CD4-positive, alpha-beta T cell treated with Interleukin-21 for 1 hour (primary cell): ENCODE results near the gene CDKN1C.

ENCODE experiments used
- DNase-seq: peaks from one replicate; pipeline ENCODE4 v3.0.0-alpha.2; 2020

The CDKN1C gene

DNA sequence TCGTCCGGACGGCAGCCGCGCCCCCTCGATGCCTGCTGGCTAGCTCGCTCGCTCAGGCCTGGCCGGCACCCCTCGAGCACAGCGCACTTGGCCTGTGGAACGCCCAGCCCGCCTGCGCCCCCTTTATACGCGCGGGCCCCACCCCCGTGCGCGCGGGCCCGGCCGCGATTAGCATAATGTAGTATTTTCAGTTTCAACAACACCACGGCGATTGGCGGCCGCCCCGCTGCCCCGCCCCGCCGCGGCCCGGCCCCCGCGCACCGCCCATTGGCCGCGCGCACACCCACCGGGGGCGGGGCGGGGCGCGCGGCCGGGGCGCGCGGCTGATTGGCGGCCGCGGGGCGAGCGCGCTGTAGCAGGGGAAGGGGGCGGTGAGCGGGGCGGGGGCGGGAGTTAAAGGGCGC, at the start of gene CDKN1C:
CDKN1C (minus strand) TSS at position 98 of the 404 bp plus-strand sequence. CDS start 319 bp downstream, outside the sequence.
- DNase-seq: peak; percentile 90

DNA sequence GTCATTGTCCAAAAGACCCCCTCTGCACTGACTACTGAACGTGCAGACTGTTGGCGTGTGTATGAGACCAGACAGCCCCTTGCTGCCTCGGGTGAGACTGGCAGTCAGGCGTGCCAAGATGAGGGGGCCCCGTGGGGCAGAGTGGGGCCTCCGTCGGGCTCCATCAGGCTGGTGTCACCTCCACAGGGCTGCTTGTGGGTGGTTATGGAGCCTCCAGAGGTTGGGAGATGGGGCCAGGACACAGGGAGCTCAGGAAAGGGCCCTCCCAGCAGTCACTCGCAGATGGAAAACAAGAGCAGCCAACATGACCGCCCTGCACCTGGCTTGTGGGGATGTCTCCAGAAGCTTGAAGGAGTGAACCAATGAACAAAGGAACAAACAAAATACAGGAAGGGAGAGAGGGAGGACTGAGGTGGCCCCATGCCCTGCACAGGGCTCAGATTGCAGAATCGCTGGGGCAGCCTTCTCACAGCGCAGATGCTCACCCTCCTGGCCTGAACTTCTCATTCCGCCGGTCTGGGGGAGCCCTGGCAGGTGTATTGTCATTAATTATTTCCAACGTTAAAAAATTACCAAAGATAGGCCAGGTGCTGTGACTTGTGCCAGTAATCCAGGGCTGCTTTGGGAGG, 49.1 kb upstream of the CDKN1C start:
- DNase-seq: no peak

DNA sequence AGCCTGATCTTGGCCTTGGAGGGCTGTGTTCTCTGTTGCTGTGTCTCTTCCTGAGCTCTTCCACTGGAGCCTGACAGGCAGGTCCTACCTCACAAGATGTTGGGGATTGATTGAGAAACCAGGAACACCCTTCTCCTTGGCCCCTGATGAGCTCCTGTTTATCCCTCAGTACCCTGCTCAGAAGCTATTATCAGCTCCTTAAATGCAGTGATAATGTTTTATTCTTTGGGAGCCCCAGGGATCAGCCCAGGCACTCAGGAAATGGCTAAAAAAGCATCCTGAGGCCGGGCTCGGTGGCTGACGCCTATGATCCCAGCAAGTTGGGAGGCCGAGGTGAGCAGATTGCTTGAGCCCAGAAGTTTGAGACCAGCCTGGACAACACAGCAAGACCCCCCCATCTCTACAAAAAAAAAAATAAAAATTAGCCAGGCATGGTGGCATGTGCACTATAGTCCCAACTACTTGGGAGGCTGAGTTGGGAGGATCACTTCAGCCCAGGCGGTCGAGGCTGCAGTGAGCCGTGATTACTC, 48.5 kb upstream of the CDKN1C start:
- DNase-seq: no peak

DNA sequence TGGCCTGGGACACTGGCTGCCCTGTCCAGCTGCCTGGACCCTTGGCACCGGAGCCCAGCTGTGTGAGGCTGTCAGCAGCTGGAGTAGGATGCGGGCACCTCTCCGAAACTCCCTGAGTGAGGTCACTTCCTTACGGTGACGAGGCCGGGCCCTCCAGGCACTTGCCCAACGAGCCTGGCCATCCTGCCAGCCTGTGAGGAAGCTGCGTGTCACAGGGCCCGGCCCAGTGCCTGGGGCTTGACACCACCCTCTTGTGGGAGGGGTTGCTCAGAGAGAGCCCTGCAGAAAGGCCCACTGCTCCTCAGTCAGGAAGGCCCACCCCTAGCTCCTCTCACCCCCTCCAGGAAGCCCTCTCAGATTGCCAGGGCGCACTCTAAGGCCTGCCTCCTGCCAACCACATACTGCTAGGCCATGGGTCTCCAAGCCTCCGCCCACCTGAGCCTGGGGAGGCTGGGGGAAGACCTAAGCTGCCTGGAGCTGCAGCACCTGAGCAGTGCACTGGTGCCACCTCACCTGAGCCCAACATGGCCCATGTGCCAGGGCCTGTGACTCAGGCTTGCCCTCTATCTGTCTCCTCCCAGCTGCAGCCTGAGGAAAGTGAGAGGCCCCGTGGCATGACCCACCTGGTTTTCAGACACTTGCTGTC, 47.9 kb upstream of the CDKN1C start:
- peak; percentile 69 for DNase-seq

DNA sequence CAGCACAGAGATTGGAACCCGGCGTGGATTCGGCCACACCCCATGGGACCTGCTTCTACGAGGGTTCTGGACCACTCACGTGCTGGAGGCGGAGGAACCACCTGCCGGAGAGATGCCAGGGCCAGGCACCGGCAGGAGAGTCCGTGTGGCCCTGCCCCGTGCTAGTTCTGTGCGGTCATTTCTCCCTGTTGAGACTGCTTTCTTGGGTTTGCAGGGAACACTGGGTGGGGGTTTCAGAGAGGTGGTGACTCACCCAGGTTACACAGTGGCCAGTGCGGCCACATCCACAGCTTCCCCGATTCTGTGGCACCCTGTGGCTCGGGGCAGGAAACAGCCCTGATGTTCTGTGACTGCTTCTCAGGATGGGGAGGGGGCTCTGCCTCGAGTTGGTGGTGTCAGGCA, 47.3 kb upstream of the CDKN1C start:
- no peak for DNase-seq

DNA sequence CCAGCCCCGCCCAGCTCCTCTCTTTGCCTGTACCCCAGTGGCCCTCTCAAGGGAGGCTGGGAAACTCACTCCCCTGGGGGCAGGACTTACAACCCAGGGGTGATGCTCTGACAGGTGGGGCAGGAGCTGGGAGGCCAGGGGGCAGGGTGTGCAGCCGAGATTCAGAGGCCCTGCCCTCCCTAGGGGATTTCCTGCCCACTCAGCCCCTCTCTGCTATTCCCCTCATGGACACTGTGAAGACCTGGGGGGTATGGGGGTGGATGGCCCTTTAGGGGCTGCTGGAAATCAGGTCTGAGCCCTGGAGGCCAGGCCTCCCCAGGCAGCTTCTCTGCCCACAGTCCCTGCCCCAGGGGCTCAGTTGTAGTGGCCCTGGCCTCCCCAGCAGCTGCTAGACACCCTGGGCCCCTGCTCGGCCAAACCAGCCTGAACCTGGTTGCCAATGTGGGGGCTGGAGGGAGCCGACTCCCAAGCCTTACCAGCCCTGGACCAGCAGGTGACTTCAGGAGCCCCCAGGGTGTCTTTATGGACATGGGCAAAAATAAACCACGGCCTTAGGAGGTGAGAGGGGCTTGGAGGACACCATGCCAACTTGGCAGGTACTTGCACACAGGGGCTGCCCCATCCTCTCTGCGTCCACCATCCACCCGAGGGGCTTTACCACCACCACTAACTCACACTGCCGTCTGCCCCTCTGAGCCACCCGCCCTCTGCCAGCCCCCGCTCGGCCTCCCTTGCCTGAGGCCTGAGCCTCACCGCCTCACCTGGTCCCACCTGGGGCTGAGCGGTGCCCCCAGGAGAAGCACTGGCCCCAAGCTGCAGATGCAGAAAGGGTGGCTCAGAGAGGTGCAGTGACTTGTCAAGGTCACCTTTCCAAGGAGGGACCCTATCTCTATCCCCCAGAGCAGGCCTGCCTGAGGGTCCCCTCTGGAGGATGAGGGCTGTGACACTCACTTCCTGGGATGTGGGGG, 46.5 kb upstream of the CDKN1C start:
- DNase-seq: no peak

DNA sequence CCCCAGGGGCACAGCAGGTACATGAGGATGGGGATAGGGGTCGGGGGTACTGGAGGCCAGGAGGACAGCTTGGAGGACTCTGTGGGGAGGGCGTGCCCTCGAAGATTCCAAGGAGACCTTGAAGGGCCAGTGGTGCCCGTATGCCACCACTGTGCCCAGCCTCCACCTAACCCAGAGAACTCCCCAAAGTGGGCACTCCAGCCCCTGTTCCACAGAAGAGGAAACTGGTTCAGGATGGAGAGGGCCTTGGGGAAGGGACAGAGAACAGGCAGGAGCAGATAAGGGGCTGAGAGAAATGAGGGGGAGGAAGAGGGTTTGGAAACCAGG, 45.8 kb upstream of the CDKN1C start:
- DNase-seq: no peak

DNA sequence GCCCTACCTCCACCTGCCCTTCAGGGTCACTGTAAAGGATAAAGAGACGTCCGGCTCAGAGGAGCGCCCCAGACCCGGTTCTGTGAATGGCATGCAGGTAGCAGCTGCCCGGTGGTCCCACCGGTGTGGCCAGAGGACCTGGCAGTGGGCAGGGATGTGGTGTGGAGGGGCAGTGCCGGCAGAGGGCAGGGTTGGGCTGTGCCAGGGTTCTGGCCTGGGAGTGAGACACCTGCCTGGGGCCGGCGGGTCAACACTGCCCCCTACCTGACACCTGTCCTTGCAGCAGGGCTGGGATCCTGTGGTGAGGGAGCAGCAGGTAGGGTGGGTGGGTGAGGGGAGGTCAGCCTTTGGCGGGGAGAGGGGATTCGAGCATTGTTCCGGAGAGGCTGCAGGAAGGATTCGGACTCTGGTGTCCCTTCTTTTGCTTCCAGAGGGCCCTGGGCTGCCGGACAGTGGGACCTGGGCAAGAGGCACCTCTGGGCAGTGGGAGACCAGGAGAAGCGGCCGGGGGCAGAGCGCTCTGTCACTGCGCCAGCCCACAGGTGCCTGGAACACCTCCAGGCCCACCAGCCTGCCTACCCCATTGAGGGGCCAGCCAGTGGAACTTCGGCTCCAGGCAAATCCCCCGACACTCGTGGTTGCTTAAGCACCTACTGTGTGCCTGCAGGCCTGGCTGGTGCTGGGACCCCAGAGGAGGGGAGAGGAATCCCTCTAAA, 45.3 kb upstream of the CDKN1C start:
- DNase-seq: peak; percentile 54

DNA sequence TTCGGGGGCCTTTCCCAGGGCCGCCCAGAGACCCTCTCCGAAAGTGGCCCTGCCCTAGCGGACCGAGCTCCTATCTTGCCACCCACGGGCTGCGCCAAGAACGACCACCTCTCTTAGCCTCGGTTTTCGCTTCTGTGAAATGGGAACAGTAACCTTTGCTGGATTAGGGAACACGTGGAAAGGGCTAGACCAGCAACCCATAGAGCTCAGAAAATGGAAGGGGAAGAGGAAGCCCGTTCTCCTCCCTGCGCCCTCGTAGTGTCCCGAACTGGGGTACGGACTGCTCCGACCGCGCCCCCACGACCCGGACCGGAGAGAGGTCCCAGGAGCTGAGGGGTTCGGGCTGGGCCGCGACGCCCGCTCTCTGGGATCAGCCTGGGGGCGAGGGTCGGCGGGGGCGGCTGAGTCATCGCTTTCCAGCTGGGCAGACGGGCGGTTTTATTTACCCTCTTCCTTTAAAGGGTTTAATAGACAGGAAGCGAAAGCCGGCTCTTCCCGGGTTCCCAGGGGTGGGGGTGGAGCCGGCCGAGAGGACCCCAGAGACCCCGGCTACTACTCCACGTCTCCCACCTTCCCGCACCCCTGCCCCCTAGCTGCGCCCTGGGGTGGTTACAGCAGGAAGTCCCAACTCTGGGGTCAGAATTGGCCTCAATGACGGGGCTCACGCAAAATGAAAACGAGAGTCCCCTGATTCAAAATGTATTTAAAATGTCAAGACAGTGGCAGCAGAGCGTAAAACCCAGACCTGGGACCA, 44.6 kb upstream of the CDKN1C start:
- peak; percentile 43 for DNase-seq

DNA sequence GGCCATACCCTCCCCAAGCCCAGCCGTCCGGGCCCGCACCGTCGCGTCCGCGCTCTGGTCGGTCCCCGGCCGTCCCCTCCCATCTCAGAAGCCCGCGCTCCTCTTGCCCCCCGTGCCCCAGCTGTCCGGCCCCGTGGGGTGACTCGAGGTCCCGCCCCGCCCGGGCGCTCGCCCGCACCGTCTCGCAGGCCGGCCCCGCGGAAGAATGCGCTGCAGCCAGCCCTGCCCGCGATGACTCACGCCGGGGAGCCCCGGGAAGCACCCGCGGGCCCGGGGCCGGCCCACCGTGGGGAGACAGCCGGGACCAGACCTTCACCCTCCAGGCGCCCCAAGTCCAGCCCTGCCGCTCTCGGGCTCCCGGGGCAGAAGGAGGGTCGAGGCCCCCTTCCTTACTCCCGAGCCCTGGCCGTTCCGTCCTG, 44.0 kb upstream of the CDKN1C start:
- DNase-seq: peak; percentile 34

DNA sequence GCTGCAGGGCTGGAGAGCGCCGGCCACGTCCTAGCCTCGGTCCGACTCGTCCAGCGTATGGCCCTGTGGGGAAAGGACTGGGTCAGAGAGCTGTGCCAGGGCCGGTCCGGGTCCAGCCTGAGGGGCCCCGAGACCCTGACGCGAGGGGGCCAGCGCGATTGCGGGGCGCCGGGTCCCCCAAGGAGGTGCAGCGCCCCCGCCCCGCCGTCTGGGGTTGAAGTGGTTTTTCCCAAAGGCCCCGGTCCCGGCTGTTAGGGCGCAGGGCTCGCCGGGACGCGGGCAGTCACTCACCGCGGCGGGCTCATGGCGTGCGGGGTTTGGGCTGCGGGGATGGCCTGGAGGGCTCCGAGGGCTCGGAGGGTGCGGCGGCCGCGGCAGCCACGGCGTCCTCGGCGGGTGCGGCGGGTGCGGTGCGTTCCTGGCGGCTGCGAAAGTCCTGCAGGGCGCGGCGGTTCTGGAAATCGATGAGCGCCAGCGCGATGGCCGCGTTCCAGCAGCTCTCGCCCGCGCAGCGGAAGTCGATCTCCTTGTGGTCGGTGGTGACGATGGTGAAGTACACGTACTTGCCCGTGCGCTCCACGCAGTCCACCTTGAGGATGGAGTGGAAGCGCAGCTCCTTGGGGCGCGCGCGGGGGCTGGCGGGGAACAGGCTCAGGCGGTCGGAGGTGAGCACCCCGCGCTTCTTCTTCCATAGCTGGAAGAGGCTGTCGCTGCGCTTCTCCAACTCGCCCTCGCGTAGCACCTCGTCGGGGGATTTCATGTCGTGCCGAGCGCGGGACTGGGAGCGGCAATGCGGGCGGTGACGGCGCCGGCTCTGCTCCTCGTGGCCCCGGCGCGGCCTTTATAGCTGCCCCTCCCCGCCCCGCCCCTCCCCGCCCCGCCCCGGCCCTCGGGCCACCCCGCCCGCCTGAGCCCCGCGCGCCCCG, 43.3 kb upstream of the CDKN1C start, which contains the start of gene PHLDA2:
PHLDA2 (minus strand) TSS at position 816 of the 926 bp plus-strand sequence; CDS start at position 760, 56 bp downstream.
- peak; percentile 64 for DNase-seq

DNA sequence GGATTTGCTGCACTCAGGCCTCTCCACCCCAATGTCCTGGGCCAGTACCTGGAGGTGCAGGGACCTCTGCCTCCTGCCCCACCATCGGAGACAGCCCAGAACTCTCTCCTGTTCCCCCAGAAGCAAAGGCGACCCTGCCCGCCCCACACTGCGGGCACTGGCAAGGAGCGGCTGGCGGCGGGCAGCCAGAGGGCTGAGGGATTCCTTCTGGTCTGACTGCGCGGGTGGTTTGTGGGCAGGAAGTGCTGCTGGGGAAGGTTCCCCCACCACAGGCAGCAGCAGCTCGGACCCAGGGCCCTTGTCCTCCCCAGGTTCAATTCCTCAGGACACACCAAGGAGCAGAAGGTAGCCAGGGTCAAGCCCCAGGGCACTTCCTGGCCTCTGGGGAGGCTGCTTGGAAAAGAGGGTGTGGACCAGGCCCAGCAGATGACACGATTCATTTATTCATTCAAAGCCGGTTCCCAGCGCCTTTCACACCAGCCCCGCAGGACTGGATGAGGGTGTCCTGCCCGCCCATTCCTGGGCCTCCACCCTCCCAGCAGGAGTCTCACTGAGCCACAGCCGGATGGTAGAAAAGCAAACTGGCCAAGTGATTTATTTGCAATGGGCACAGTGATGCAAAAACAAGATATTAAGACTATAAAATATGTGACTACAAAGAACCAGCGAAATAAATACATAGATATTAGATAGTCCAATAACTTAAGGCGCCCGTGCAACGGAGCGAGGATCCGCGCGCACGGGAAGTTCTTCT, 42.5 kb upstream of the CDKN1C start:
- no peak for DNase-seq

DNA sequence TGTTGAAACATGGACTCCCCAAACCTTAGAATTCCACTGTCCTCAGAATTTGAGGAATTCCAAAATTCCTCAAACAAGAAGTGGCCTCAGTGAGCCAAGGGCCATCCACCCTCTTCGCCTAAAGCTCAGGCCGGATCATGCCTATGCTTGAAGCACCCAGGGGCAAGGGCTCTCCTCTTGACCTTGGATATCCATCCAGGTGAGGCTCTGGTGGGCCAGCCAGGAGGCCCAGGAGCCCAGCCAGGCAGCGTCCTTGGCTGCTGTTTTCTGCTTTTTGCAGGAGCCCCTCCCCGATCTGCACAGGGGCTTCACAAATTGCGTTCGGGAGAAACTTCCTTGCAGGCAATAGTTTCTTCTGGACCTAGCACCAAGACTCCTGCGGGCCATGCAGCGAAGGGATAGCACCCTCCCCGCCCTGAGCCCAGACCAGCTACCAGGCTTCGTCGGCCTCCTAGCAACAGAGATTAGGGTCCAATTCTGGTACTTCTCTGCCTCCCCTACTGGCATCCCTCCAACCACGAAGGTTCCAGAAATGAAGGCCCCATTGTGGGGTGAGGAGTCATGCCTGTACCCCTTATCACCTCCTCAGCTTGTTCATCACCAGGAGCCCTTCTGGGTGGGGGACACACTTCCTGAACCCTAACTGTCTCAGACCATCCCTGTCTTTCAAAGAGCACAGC, 41.7 kb upstream of the CDKN1C start:
- DNase-seq: no peak

DNA sequence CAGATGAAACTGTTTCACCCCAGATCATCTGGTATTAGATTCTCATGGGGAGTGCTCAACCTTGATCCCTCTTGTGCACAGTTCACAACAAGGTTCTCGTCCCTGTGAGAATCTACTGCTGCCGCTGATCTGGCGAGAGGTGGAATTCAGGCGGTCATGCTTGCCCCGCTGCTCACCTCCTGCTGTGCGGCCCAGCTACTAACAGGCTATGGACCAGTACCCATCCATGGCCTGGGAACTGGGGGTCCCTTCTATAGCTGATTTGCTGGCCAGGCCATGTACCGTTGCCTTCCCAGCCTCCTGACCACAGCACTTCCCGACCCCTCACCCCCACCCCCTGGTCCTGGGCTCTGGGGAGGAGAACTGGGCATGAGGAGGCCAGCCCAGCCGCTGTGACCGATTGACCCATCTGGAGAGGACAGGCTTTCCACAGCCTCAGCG, 41.1 kb upstream of the CDKN1C start:
- DNase-seq: no peak

DNA sequence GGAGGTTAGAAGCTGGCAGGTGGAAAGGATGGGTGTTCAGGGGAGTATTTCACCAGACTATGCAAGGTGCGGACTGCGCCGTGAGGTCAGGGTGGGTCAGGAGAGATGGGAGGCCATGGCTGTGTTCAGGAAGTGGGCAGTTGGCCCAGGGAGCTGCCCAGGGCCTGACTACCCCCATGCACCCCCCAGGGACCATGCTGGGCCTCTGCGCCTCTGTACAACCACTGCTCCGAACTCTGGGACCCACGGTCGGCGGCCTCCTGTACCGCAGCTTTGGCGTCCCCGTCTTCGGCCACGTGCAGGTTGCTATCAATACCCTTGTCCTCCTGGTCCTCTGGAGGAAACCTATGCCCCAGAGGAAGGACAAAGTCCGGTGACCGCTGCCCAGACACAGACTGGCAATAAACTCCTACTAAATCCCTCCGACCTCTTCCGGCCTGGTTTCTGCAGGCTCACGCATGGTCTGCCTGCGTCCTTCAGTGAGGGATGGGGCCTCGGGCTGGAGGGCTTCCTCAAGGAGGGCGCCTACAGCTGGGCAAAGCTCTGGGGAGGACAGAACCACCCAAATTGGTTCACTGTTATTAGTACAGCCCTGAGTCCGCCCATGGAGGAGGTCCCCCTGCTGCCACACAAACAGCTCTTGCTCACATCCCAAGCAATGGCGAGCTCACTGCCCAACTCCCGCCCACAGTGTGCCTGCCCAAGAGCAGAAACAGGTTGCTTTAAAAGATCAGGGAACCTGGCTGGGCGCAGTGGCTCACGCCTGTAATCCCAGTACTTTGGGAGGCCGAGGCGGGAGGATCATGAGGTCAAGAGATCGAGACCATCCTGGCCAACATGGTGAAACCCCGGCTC, 39.5 kb upstream of the CDKN1C start:
- DNase-seq: no peak

DNA sequence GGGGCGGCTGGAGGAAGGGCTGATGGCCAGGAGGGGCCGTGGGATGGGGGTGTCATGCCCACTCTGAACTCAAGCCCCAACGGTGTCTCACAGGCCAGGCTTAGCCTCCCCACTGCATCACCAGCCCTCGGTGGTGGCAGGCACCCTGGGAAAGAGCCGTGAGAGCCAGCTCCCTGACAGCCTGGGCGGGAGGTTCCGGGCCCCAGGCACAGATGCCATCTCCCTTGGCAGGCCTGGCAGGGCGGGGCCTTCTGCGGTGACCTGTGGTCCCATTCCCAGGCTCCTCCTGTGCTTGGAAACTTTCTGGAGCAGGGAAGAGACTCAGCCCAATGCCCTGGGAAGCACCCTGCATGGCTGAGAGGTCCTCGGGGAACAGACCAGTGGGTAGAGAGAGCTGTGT, 38.8 kb upstream of the CDKN1C start:
- DNase-seq: no peak

DNA sequence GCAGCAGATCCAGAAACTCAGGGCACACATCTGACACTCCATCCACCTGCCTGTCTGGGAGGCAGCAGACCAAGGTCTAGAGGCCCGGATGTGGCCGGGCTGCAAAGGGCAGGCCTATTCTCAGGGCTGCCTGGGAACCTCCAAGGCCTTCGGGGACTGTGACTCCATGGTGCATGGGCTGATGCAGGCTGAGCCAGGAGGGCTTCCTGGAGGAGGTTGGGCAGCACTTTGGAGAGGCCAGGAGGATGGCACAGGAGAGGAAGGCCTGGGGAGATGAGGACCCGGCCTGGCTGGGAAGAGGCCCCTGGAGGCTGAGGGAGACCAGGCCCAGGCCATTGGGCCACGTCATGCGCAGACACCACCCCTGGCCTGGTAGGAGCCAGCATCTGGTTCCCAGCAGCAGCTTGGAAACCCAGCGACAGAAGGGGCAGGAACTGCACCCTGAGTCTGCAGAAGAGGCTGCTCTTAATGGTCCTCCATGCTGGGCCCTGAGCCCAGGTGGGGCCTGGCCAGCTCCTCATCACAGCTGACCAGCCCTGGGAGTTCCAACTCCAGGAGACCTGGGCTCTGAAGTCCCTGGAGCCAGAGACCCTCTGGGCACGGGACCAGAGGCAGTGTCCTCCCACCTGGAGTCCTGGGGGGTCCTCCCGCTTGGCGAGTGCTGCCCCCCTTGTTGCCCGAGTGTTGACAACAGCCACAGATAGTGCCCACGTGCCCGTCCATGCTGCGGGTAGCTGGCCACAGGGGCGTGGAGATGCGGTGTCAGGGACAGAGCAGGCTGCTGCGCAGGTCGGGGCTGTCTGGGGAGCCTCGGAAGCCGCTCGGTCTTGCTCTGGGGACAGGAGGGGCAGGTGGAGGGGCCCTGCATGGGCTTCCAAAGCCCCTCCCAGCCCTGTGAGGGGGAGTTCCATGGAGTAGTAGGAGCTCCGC, 38.1 kb upstream of the CDKN1C start:
- no peak for DNase-seq
